Stimulated activated CD8-positive, alpha-beta memory T cell treated with anti-CD3 and anti-CD28 coated beads, Interleukin-15, amount 100 ng/mL, for 1 hour (primary cell): ENCODE data around the gene NCOA3.
"Not testable (repeated sequence)": the region's sequence is repeated elsewhere in the genome, so short reads cannot be mapped to it uniquely, and the experiment has no call there.

ENCODE experiments used
- DNase-seq: peaks from one replicate; pipeline ENCODE4 v3.0.0-alpha.2; 2020; ENCODE audit warnings: low read depth

Gene NCOA3

DNA sequence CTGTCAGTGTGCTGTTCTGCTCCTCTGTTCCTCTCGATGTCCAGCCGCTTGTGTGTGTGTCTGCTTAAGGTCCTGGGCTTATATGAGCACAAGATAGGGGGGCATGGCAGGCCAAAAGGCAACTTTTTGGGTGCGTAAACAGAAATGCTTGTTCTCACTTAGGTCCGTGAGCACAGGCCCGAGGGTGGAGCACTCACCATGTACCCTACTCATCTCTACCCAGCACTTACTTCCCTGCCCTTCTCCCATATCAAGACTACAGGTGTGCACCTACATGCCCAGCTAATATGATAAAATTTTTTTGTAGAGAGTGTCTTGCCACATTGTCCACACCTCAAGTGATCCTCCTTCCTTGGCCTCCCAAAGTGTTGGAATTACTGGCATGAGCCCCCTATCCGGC, 34.3 kb downstream of the NCOA3 start:
- DNase-seq, result no peak

DNA sequence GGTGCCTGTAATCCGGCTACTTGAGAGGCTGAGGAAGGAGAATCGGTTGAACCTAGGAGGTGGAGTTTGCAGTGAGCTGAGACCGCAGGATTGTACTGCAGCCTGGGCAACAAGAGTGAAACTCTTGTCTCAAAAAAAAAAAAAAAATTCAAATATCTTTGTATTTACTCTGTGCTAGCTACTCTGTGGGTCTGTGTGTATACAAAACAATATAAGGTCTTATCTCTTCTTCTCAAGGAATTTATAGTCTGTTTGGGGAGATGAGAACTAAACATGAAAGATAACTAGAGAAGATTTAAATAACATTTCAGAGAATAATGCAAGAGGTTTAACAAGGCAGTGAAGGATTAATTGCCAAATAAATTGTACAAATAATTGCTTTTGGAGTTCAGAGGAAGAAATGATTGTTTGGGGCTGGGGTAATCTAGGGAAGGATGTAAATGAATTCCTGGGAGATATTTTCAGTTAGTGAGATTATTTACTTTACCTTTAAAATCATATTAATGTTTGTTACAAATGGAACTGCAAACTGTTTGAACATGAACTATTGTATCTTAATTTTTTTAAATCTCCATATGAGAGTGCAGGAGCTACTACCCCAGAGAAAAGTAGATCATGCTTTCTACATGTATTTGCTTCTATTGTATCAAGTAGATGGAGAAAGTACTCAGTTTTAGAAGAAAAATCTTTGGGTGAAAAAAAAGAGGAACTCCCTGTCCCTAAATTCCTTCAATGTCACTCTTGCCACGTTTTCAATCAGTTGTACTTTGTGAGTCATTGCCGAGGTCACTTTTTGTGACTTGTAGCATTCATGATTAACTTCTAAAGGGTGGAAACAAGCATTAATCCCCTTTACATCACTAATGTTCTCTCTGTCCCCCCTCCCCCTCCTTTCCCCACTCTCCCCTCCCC, 39.0 kb downstream of the NCOA3 start:
- no peak for DNase-seq

DNA sequence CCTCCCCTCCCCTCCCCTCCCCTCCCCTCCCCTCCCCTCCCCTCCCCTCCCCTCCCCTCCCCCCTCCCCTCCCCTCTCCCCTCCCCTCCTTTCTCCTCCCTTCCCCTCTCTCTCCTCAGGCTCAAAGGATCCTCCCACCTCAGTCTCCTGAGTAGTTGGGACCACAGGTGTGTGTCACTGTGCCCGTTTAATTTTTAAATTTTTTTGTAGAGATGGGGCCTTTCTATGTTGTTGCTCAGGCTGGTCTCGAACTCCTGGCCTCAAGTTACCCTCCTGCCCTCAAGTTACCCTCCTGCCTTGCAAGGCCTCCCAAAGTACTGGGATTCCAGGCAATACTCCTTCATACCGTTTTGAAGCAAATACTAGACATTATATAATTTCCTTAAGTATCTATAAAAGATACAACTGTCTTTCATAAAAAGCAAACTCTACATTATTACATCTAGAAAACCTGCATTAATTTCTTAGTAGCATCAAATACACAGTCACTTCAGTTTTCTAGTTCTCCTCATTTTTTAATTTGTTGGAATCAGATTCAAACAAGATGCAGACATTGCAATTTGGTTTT, 39.8 kb downstream of the NCOA3 start:
- DNase-seq, result no peak

DNA sequence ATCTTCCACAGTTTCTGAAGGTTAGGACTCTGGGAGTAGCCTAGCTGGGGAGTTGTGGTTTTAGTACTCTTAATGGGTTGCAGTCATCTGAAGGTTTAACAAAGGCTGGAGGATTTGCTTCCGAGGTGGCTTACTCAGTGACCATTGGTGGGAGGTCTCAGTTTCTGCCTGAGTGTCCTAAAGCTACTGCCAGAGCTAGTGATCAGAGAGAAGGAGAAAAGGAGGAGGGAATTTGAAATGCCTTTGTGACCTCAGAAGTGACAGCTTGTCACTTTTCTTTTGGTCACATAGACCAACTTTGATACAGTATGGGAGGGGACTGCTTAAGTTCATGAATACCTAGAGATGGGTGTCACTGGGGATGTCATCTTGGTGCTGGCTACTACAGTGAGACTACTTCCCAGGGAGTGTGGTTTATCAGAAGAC, 41.3 kb downstream of the NCOA3 start:
- no peak for DNase-seq

DNA sequence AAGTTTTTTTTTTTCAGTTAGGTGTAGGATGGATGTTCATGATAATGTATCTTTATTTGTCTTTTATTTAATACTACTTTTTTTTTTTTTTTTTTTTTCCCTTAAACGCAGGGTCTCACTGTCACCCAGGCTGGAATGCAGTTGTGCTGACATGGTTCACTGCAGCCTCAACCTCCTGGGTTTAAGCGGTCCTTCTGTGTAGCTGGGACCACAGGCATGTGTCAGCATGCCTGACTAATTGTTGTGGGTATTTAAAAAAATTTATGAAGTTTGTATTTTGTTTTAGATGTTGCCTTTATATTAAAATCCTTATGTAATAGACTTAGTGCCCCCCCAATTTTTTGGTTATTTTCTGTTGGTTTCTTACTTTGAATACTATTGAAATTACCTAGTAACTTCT, 42.6 kb downstream of the NCOA3 start:
- no peak for DNase-seq

DNA sequence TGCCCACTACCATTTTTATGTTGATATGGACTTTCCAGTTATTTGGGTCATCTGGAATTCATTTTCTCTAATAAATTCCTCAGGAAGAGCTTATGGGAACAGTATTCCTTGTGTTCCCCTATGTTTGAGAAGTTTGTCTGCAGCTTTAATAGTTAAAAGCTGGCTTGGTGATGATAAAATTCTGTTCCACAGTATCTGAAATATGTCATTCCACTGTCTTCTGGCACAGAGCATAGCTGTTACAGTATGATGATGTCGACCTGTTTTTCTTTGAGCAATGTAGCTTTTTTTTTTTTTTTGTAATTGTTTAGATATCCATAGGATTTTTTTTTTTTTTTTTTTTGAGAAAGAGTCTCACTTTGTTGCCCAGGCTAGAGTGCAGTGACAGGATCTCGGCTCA, 43.2 kb downstream of the NCOA3 start:
- no peak for DNase-seq

DNA sequence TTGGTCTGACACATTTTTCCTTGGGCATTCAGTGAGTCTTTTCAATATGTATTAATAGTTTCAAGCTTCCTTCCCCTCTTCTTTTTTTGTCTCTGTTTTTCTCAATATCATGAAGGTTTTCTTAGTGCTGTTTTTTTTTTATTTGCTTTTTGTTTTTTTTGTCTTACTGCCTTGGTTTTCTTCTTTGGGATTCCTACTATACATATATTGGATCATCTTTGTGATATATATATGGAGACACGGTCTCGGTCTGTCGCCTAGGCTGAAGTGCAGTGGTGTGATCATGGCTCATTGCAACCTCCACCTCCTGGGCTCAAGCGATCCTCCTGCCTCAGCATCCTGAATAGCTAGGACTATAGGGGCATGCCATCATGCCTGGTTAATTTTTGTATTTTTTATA, 43.8 kb downstream of the NCOA3 start:
- no peak for DNase-seq

DNA sequence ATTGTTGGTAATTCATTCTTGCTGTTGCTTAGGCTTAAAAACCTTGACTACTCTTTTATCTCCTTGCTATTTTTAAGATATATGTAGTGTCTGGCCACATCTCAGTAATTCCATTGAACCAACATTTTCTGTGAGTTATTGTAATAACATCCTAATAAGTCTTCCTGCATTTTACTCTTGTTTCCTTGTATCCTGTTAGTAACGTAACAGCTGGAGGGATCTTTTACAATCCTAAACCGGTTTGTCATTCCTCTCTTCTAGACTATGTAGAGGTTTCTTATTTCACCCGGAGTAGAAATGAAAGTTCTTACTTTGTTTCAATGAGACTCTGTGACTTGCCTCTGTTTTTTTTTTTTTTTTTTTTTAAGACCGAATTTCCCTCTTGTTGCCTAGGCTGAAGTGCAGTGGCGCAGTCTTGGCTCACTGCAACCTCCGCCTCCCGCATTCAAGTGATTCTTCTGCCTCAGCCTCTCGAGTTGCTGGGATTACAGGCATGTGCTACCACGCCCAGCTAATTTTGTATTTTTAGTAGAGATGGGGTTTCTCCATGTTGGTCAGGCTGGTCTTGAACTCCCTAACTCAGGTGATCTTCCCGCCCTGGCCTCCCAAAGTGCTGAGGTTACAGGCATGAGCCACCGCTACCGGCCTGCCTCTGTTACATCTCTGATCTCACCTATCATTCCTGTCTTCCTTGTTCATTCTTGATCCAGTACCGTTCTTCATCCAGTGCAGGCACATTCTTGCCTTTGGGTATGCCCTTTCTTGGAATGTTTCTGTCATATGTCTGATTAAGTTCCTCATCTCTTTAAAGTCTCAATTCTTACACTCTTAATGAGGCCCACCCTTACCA, 44.7 kb downstream of the NCOA3 start:
- DNase-seq, result no peak

DNA sequence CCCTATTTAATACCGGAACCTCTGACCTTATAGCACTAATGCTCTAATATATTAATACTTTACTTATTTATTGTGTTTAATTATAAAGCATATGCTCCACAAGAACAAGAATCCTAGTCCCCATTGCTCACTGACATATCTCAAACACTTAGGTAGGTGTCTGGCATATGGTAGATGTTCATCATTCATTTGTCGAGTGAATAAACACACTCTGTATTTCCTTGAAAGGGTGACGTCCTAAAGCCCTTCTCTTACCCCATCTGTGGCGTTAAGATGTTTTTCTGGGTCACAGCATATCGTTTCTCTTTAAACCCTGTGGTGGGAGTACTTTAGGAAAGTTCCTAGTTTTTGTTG, 45.3 kb downstream of the NCOA3 start:
- DNase-seq, result no peak

DNA sequence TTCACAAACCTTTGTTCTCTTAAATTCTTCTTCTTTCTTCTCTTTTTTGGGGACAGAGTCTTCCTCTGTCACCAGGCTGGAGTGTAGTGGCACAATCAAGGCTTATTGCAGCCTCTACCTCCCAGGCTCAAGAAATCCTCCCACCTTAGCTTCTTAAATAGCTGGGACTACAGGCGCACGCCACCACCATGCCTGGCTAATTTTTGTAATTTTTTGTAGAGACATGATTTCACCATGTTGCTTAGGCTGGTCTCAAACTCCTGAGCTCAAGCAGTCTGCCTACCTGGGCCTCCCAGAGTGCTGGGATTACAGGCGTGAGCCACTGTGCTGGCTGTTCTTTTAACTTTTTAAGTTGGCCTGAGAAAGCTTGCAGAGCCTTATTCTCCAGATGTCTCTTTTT, 48.0 kb downstream of the NCOA3 start:
- no peak for DNase-seq

DNA sequence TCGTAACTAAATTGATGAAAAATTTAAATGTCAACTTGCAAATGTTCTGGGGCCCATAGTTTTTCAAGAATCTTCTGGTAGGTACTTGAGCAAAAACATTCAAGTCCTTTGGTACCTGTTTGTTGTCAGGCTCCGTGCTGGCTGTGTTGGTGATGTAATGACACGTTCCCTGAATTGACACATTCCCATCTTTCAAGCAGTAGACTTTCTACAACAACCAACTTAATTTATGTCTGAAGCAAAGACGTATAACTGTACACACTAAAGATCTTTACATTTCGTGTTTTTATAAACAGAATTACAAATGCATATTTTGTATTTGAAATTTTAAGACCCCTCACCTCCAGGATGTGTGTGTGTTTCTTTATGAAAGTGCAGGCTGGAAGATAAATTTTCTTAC, 49.5 kb downstream of the NCOA3 start:
- no peak for DNase-seq

DNA sequence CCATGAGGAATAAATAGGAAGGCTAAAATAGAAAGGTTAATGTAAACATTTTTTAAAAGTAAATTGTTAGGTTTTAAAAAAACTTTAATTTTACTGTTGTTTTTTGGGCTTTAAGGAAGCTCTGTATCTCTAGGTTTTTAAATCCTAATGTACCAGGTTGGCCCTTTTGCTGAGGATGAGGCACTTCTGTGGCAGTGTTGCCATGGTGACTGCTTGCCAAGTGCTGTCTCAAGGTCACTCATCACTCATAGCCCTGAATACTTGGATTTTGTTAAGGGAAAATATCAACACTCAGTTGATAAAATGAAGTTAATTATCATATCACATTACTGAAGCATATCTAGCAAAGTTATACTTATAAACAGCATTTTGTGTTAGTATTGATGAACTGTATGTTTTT, 50.2 kb downstream of the NCOA3 start:
- DNase-seq, result no peak

DNA sequence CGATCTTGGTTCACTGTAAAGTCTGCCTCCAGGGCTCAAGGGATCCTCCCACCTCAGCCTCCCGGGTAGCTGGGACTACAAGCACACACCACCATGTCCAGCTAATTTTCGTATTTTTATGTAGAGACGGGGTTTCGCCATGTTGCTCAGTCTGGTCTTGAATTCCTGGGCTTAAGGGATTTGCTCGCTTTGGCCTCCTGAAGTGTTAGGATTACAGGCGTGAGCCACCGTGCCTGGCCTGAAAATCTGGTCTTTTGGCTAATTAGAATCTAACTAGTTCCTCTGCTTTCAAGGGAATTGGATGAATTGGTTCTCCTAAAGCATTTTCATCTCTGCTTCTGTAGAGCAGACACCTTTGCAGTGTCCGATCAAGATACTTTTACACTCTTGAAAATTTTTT, 51.3 kb downstream of the NCOA3 start:
- no peak for DNase-seq

DNA sequence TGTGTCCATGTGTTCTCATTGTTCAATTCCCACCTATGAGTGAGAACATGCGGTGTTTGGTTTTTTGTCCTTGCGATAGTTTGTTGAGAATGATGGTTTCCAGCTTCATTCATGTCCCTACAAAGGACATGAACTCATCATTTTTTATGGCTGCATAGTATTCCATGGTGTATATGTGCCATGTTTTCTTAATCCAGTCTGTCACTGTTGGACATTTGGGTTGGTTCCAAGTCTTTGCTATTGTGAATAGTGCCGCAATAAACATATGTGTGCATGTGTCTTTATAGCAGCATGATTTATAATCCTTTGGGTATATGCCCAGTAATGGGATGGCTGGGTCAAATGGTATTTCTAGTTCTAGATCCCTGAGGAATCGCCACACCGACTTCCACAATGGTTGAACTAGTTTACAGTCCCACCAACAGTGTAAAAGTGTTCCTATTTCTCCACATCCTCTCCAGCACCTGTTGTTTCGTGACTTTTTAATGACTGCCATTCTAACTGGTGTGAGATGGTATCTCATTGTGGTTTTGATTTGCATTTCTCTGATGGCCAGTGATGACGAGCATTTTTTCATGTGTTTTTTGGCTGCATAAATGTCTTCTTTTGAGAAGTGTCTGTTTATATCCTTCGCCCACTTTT, 52.0 kb downstream of the NCOA3 start:
- DNase-seq, result not testable (repeated sequence)

DNA sequence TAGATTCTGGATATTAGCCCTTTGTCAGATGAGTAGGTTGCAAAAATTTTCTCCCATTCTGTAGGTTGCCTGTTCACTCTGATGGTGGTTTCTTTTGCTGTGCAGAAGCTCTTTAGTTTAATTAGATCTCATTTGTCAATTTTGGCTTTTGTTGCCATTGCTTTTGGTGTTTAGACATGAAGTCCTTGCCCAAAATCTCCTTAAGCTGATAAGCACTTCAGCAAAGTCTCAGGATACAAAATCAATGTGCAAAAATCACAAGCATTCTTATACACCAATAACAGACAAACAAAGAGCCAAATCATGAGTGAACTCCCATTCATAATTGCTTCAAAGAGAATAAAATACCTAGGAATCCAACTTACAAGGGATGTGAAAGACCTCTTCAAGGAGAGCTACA, 52.6 kb downstream of the NCOA3 start:
- not testable (repeated sequence) for DNase-seq

DNA sequence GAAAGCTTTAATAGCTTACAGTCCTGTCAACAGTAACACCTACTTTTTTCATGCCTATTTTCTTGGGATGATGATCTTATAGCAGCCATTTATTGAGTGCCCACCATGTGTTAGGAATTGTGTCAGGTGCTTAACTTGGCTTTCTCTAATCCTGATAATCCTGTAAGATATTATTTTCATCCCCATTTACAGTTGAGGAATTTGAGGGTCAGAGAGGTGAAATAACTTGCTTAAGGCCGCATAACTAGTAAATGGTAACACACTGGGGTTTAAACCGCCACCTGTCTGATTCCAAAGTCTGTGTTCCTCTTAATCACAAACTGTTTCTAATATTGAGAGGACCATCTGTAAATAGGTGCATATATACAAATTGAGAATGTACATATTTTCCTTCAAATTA, 55.5 kb downstream of the NCOA3 start:
- no peak for DNase-seq

DNA sequence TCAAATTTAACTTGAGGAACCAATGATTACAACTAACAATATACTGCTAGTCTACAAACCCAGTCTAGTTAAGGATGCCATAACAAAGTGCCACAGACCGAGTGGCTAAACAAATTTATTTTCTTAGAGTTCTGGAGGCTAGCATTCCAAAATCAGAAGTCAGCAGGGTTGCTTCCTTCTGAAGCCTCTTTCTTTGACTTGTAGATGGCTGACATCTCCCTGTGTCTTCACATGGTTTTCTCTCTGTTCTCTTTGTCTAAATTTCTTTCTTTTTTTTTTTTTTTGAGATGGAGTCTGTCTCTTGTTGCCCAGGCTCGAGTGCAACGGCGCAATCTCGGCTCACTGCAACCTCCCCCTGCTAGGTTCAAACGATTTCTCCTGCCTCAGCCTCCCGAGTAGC, 56.1 kb downstream of the NCOA3 start:
- no peak for DNase-seq

DNA sequence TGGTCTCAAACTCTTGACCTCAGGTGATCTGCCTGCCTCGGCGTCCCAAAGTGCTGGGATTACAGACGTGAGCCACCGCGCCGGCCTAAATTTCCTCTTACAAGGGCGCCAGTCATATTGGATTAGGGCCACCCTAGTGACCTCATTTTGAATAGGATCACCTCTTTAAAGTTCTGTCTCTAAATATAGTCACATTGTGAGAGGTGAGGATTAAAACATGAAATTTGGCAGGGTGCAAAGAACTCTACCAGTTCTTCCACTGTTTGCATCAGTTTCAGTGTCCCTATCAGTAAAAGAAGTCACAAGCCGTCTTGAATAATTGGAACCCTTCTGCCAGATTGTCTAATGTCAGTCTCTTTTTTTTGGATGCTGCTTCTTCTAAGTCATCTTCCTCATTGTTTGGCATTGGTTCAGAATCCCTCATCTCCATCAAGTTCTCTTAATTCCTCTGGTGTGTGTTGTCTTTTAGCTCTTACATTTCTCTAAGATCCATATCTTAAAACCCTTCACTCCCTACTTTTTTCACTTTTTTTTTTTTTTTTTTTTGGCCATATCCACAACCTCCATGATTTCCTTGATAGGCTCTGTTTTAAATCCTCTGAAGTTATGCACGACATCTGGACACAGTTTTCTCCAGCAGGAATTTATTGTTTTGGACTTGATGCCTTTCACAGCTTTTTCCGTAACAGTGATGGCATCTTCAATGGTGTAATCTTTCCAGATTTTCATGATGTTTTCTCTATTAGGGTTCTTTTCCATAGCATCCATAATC, 56.8 kb downstream of the NCOA3 start:
- no peak for DNase-seq

DNA sequence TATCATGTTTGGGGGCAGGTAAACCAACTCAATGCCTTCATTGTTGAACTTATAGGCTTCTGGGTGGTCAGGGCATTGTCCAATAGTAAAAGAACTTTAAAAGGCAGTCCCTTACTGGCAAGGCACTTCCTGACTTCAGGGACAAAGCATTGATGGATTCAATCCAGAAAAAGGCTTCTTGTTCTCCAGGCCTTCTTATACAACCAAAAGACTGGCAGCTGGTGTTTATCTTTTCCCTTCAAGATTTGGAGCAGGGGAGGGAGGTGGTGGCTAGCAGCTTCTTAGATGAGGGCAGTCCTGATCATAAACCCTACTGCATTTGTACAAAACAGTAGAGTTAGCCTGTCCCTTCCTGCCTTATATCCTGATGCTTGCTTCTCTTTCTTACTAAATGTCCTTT, 57.5 kb downstream of the NCOA3 start:
- no peak for DNase-seq

DNA sequence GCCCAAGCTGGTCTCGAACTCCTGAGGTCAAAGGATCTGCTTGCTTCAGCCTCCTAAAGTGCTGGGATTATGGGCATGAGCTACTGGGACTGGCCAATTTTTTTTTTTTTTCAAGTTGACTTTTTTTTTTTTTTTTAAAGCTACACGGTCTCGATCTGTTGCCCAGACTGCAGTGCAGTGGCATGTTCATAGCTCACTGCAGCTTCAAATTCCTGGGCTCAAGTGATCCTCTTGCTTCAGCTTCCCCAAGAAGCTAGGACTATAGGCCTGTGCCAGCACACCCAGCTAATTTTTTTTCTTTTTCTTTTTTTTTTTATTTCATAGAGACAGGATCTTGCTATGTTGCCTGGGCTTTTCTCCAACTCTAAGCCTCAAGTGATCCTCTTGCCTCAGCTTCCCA, 59.5 kb downstream of the NCOA3 start:
- DNase-seq, result no peak
